HL-60 (cell line): Measurements from ENCODE around the gene BMX.

Experiments
- CTCF ChIP-seq: IDR thresholded peaks from one replicate; pipeline ENCODE4 v1.5.1; 2011; ENCODE audit warnings: low read length, control low read depth, inconsistent platforms; ENCODE audit not compliant: insufficient read depth
- GABPA ChIP-seq: IDR thresholded peaks from 2 replicates; pipeline ENCODE4 v1.6.1; 2012; ENCODE audit warnings: low read depth
- REST ChIP-seq: IDR thresholded peaks from 2 replicates; pipeline ENCODE4 v1.6.1; 2012; ENCODE audit warnings: low read depth; ENCODE audit not compliant: insufficient replicate concordance

- TF ChIP-seq CTCF = no peak
- TF ChIP-seq REST = no peak
- TF ChIP-seq GABPA = no peak
Observed at GRCh38 chrX:15501506-15501905, 899 bp downstream of the BMX start.
